ENCODE data around the gene P3R3URF.

P3R3URF gene

DNA sequence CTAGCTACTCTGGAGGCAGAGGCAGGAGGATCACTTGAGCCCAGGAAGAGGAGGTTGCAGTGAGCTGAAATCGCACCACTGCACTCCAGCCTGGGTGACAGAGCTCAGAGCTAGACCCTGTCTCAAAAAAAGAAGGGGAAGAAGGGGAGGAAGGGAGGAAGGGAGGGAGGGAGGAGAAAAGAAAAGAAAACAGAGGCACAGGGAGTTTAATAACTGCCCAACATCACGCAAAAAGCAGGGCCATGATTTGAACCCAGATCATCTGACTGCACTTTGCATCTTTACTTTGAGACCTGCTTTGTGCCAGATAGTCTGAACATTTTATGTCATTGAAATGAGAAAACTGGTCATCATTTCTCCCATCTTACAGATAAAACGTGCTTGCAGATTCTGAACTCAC lies 28.9 kb upstream of the P3R3URF start:
- in situ Hi-C loops (cut with HindIII; ENCODE audit: low pct_unique_long_range_greater_than_20kb, low sequenced_read_pairs), result no loop called here
- TF ChIP-seq JUND (IDR thresholded peaks at IDR 0.05; ENCODE audit: low read depth), result no peak
- no peak for DNase-seq (ENCODE audit: low read depth in 1 of 2, low spot score in 1 of 2)

DNA sequence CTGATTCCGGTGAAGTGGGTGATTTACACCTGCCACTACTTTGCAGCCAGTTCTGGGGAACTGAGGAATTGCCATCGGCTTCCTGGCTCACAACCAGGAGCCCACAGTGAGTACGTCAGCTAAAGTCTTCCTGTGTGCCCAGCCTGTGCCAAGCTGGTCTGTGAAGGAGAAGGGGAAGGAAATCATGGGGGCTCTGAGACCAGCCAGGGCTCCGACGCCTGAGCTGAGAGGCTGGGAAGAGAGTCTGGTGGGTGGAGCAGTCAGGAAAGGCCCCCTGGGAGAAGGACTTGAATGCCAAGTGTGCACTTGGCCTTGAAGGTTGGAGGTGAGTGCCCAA lies 28.1 kb upstream of the P3R3URF start:
- DNase-seq (ENCODE audit: low read depth in 1 of 2, low spot score in 1 of 2), result no peak
- in situ Hi-C loops (cut with HindIII; ENCODE audit: low pct_unique_long_range_greater_than_20kb, low sequenced_read_pairs), result no loop called here
- no peak for TF ChIP-seq JUND (IDR thresholded peaks at IDR 0.05; ENCODE audit: low read depth)

DNA sequence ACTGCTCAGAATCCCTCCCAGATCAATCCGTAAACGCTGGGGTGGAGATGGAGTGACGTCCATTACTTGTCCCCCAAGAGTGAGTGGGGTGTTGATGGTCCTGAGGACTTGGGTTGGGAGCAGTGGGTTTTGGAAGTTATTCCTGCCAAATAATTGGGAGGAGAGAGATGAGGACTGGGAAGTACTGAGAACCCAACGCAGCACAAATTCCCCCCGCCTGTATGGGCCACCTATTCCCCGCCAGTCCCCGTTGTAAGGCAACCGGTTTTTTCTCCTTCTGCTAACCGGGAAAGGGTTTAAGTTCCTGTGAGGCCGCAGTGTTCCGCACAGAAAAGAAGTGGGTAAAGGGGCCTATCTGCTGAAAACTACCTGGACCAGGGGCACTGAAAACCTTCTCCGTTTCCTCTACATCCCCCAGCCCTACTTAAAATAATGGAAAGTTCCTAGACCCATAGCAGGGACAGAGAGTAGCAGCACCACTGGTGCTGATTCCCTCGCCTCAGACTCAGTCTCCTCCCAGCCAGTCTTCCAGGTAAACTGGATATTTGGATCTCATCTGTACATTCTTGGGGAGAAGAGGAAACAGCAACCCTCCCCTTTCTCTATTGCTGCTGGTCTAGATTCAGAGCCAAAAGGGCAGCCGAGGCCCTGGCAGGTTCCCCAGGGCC lies 27.6 kb upstream of the P3R3URF start:
- no peak for TF ChIP-seq JUND (IDR thresholded peaks at IDR 0.05; ENCODE audit: low read depth)
- DNase-seq (ENCODE audit: low read depth in 1 of 2, low spot score in 1 of 2), result no peak
- in situ Hi-C loops (cut with HindIII; ENCODE audit: low pct_unique_long_range_greater_than_20kb, low sequenced_read_pairs), result no loop called here

DNA sequence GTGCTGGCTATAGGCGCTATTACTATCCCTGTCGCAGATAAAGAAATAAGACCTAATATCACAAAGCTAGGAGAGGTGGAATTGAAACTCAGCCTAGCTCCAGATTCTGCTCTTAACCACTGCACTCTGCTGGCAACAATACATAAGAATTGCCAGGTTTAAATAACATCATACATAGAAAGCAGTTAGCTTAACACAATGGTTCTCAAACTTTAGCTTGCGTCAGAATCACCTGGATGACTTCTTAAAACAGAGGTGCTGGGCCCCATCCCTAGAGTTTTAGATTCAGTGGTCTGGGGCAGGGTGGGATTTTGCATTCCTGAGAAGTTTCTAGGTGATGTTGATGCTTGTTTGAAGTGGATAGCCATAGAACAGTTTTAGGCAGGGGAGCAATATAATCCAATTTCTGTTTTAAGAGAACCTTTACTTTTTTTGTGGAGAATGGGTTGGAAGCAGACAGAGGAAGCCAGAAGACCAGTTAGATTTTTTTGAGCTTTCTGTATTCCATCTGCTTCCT lies 23.0 kb upstream of the P3R3URF start:
- in situ Hi-C loops (cut with HindIII; ENCODE audit: low pct_unique_long_range_greater_than_20kb, low sequenced_read_pairs), result no loop called here
- no peak for TF ChIP-seq JUND (IDR thresholded peaks at IDR 0.05; ENCODE audit: low read depth)
- DNase-seq (ENCODE audit: low read depth in 1 of 2, low spot score in 1 of 2), result no peak

DNA sequence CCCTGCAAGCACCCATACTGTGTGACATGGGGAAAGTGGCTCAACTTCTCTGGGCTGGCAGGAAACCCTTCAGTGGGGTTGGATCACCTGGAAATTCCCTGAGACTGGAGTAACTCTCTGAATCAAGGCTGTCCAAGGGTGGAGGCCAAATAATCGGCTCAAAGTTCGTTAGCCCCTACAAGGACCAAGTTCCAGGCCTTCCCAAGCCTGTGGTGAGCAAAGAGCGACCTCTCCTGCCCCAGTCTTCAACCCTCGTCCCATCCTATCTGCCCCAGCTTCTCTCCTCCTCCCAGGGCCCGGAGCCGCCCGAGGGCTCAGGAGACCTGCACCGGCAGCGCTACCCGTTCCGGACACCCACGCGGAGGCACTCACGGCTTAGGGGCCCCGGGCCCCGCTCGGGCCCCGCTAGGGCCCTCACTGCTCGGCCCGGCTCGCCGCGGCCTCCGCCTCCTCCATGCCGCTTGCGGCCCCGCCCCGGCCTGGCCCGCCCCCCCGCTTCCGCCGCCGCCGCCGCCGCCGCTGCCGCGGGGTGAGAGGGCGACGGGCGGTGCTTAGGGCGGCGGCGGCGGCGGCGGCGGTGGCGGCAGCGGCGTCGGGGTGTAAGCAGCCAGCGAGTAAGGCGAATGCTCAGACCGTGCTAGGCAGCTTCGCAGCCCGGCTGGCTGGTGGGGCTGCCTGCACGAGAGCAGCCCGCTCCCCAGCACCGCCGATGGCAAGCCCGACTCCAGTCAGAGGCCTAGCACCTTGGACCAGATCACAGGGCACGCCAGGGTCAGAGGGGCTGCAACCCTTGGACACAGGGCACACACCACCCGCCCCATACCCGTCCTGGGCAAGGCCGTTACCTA lies 21.9 kb upstream of the P3R3URF start, which contains the start of gene POMGNT1:
Gene POMGNT1, minus strand, starts transcription at position 471 of the 848 bp plus-strand sequence. CDS start 613 bp downstream, outside the sequence.
- peak; percentile 65 to 74 for DNase-seq (ENCODE audit: low read depth in 1 of 2, low spot score in 1 of 2)
- in situ Hi-C loops (cut with HindIII; ENCODE audit: low pct_unique_long_range_greater_than_20kb, low sequenced_read_pairs), result no loop called here

GRCh38 chr1:46197560-46197963 lies 21.3 kb upstream of the P3R3URF start:
- TF ChIP-seq JUND (IDR thresholded peaks at IDR 0.05; ENCODE audit: low read depth), result no peak
- peak in 1 of 2 experiments; percentile 35 for DNase-seq (ENCODE audit: low read depth in 1 of 2, low spot score in 1 of 2)
- in situ Hi-C loops (cut with HindIII; ENCODE audit: low pct_unique_long_range_greater_than_20kb, low sequenced_read_pairs), result no loop called here

More for the DNA sequence above, 21.9 kb upstream of the P3R3URF start, which contains the start of gene POMGNT1:
- no peak for TF ChIP-seq JUND (IDR thresholded peaks at IDR 0.05; ENCODE audit: low read depth)

- in situ Hi-C loops (cut with HindIII; ENCODE audit: low pct_unique_long_range_greater_than_20kb, low sequenced_read_pairs), result no loop called here
- DNase-seq (ENCODE audit: low read depth in 1 of 2, low spot score in 1 of 2), result no peak
- no peak for TF ChIP-seq JUND (IDR thresholded peaks at IDR 0.05; ENCODE audit: low read depth)
Observed at GRCh38 chr1:46196609-46197008, 20.3 kb upstream of the P3R3URF start.

DNA sequence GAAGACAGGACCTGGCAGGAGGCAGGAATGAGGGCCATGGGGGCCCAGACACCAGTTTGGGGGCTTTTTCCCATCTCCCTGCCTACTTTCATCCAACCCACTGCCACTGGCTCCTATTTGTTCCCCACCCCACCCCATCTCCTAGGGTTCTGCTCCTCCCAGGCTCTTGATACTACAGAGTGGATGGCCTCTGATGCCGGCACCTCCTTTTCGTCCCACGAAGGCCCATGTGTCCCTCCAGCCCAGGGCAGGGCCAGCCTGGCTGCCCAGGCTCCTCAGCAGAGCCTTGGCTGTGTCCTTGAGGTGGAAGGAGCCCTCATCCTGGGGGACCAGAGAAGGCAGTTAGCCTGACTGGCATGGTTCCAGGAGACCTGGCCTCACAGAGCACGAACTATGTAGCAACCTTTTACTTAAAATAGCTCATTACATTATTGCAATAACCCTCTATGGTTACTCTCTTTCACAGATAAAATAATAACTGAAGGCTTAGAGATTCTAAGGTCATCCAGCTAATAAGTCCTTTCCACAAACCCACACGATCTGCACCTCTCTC lies 18.4 kb upstream of the P3R3URF start:
- no peak for DNase-seq (ENCODE audit: low read depth in 1 of 2, low spot score in 1 of 2)
- no peak for TF ChIP-seq JUND (IDR thresholded peaks at IDR 0.05; ENCODE audit: low read depth)
- in situ Hi-C loops (cut with HindIII; ENCODE audit: low pct_unique_long_range_greater_than_20kb, low sequenced_read_pairs), result no loop called here

- in situ Hi-C loops (cut with HindIII; ENCODE audit: low pct_unique_long_range_greater_than_20kb, low sequenced_read_pairs), result no loop called here
- no peak for TF ChIP-seq JUND (IDR thresholded peaks at IDR 0.05; ENCODE audit: low read depth)
- no peak for DNase-seq (ENCODE audit: low read depth in 1 of 2, low spot score in 1 of 2)
Observed at GRCh38 chr1:46193984-46194570, 17.8 kb upstream of the P3R3URF start.

GRCh38 chr1:46193285-46193684 lies 17.0 kb upstream of the P3R3URF start:
- no peak for TF ChIP-seq JUND (IDR thresholded peaks at IDR 0.05; ENCODE audit: low read depth)
- DNase-seq (ENCODE audit: low read depth in 1 of 2, low spot score in 1 of 2), result no peak
- in situ Hi-C loops (cut with HindIII; ENCODE audit: low pct_unique_long_range_greater_than_20kb, low sequenced_read_pairs), result no loop called here

GRCh38 chr1:46192171-46192570 lies 15.9 kb upstream of the P3R3URF start:
- in situ Hi-C loops (cut with HindIII; ENCODE audit: low pct_unique_long_range_greater_than_20kb, low sequenced_read_pairs), result no loop called here
- DNase-seq (ENCODE audit: low read depth in 1 of 2, low spot score in 1 of 2), result no peak
- no peak for TF ChIP-seq JUND (IDR thresholded peaks at IDR 0.05; ENCODE audit: low read depth)

DNA sequence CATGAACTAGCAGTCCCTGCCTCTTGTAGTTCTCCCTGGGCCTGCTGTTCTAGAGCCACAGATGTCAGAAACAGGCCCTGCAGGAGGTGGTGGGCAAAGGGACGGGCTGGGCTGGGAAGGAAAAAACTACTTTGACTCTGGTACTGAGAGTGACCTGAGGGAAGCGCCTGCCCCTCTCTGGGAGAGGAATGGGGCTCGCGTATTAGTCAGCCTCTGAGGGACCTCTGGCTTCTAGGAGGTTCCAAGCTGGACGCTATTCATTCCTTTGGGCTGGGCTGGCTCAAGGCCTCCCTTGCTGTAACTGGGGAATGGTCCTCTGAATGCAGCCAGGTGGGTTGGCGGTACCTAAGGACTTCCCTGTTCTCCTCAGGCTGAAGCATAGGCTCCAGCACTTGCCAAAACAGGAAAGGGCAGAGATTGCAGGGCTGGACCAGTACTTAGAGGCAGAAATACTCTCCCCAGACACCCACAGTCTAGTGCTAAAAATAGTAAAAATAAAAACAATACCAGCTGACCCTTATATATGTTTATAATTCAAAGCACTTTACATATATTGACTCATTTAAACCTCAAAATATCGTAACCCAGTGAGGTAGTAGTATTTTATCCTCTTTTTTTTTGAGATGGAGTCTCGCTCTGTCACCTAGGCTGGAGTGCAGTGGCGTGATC lies 14.9 kb upstream of the P3R3URF start:
- in situ Hi-C loops (cut with HindIII; ENCODE audit: low pct_unique_long_range_greater_than_20kb, low sequenced_read_pairs), result no loop called here
- no peak for DNase-seq (ENCODE audit: low read depth in 1 of 2, low spot score in 1 of 2)
- no peak for TF ChIP-seq JUND (IDR thresholded peaks at IDR 0.05; ENCODE audit: low read depth)
